Right cardiac atrium (tissue), 5 donors: ENCODE measurements around the gene FAM174B. TPM values are rescaled to one million over a fixed set of nuclear protein-coding genes. Genes with fewer than 3 reads are reported as not detected.
"Not testable (repeated sequence)": the region's sequence is repeated elsewhere in the genome, so short reads cannot be mapped to it uniquely, and the experiment has no call there.

ENCODE experiments used
- ATAC-seq, 2 donors: fragments of 200-7000 bp; cut with Tn5 transposase; one replicate each; pipeline versions ENCODE4 v1.8.0 to v1.9.1; 2020; ENCODE audit warnings: moderate library complexity in 2 of 2, mild to moderate bottlenecking in 1 of 2
- DNase-seq, 3 donors: peaks; one replicate each; pipeline ENCODE4 v3.0.0-alpha.2; 2020
- H3K27ac ChIP-seq: one replicate; pipeline ENCODE4 v1.5.1; 2013; ENCODE audit warnings: mild to moderate bottlenecking, low read length, control low read depth, moderate library complexity
- H3K27me3 ChIP-seq: one replicate; pipeline ENCODE4 v1.6.1; 2013; ENCODE audit not compliant: control insufficient read depth, insufficient read depth
- H3K4me1 ChIP-seq: one replicate; pipeline ENCODE4 v1.6.1; 2013; ENCODE audit warnings: low read length; ENCODE audit not compliant: control insufficient read depth, insufficient read depth
- H3K4me3 ChIP-seq: one replicate; pipeline ENCODE4 v1.5.1; 2013; ENCODE audit warnings: low read length, control low read depth
- H3K9me3 ChIP-seq: one replicate; pipeline ENCODE4 v1.6.1; 2013; ENCODE audit warnings: low read length; ENCODE audit not compliant: control insufficient read depth
- WGBS: extraction: QIAGEN DNeasy Blood & Tissue Kit; methylation state at CpG from one replicate; pipeline ENCODE4 v1.1.7; 2013; 5-methylcytosine and 5-hydroxymethylcytosine counted together
- intact Hi-C, 4 donors: fragments of 100-400 bp; cut with DNase I; formaldehyde crosslinking; loops; one replicate each; pipeline versions ENCODE4 v1.11.0 to v1.14.0; 2022 to 2023
- polyA plus RNA-seq: library from polyadenylated mRNA; stranded (reverse); fragments of 200-250 nt; gene quantifications from one replicate; pipeline ENCODE4 v1.2.3, GENCODE V29; 2013
- total RNA-seq, 4 donors: library from RNA; stranded (reverse); fragmentation: NEBNext Ultra II Directional; extraction: Animal tissue kit (Norgen Biotek cat#: 25700); gene quantifications; one replicate each; pipeline ENCODE4 v1.2.1, GENCODE V29; 2021
- donor health status: healthy with polysubstance abuse.
- donor health status: DM: no; HTN: yes; CAD: no.
- donor health status: DM: no; HTN: no; CAD: no.
- donor health status: DM: no; HTN: yes; CAD: no; lungs with severe emphysema.
- donor health status: DM: yes; HTN: yes; CAD: no.

FAM174B gene
- total and polyA plus RNA-seq, 5 donors: 6.7 to 13.2 (median 9.5) TPM

GRCh38 chr15:92614791-92615785 lies 40.5 kb downstream of the FAM174B start:
- intact Hi-C loops: loop anchor here in 1 of 4 donors (10.0 kb wide), 1 partner anchor 100 kb away; no protein-coding TSS in a partner anchor
- Histone ChIP-seq H3K4me3 (no peak overlapping the region), H3K27ac (no peak overlapping the region), H3K4me1 (peaks cover 10% of the 10 kb centered on the region), H3K27me3 (no peaks in the 10 kb centered on the region), H3K9me3 (no peaks in the 10 kb centered on the region)
- no peak for ATAC-seq
- DNase-seq: no peak
- 95% methylated on average over 18 of the region's 18 CpGs for WGBS

- DNase-seq (no peak), ATAC-seq (no peak)
- 85% methylated on average over 4 of the region's 4 CpGs for WGBS
- H3K4me3 ChIP-seq: no peak overlapping the region
- no peaks in the 10 kb centered on the region for H3K27me3 ChIP-seq
- no peak overlapping the region for H3K27ac ChIP-seq
- peaks cover 10% of the 10 kb centered on the region for H3K4me1 ChIP-seq
- H3K9me3 ChIP-seq: no peaks in the 10 kb centered on the region
- intact Hi-C loops: loop anchor here in 1 of 4 donors (10.0 kb wide), 1 partner anchor 100 kb away; no protein-coding TSS in a partner anchor
Measured at GRCh38 chr15:92614301-92614700, 41.3 kb downstream of the FAM174B start.

- Histone ChIP-seq H3K9me3 (no peaks in the 10 kb centered on the region), H3K4me1 (peaks cover 7% of the 10 kb centered on the region), H3K27ac (no peak overlapping the region), H3K4me3 (no peak overlapping the region), H3K27me3 (no peaks in the 10 kb centered on the region)
- DNase-seq: no peak
- no peak for ATAC-seq
- intact Hi-C loops: loop anchor here in 1 of 4 donors (10.0 kb wide), 1 partner anchor 101 kb away; no protein-coding TSS in a partner anchor
- WGBS: 88% methylated on average over 7 of the region's 7 CpGs
Measured at GRCh38 chr15:92613841-92614240, 41.7 kb downstream of the FAM174B start.

- H3K27me3 ChIP-seq: no peaks in the 10 kb centered on the region
- intact Hi-C loops: loop anchor here in 1 of 4 donors (10.0 kb wide), 1 partner anchor 102 kb away; no protein-coding TSS in a partner anchor
- DNase-seq: no peak
- no peak overlapping the region for H3K4me3 ChIP-seq
- WGBS: 97% methylated on average over 4 of the region's 4 CpGs
- ATAC-seq: no peak
- peaks cover 5% of the 10 kb centered on the region for H3K4me1 ChIP-seq
- no peak overlapping the region for H3K27ac ChIP-seq
- H3K9me3 ChIP-seq: no peaks in the 10 kb centered on the region
Measured at GRCh38 chr15:92612891-92613290, 42.7 kb downstream of the FAM174B start.

- intact Hi-C loops: loop anchor here in 1 of 4 donors (10.0 kb wide), 1 partner anchor 103 kb away; no protein-coding TSS in a partner anchor
- DNase-seq (no peak), ATAC-seq (no peak)
- Histone ChIP-seq H3K4me3 (no peak overlapping the region), H3K27me3 (no peaks in the 10 kb centered on the region), H3K27ac (no peak overlapping the region), H3K4me1 (peaks cover 2% of the 10 kb centered on the region), H3K9me3 (no peaks in the 10 kb centered on the region)
- WGBS: 75% methylated on average over 7 of the region's 7 CpGs
Measured at GRCh38 chr15:92611995-92612745, 43.4 kb downstream of the FAM174B start.

- ATAC-seq: no peak
- no peak for DNase-seq
- Histone ChIP-seq H3K27ac (no peak overlapping the region), H3K4me3 (no peak overlapping the region), H3K27me3 (no peaks in the 10 kb centered on the region), H3K9me3 (no peaks in the 10 kb centered on the region), H3K4me1 (no peaks in the 10 kb centered on the region)
- intact Hi-C loops: loop anchor here in 1 of 4 donors (10.0 kb wide), 1 partner anchor 104 kb away; no protein-coding TSS in a partner anchor
Measured at GRCh38 chr15:92611150-92611549, 44.4 kb downstream of the FAM174B start.

GRCh38 chr15:92610101-92610520 lies 45.5 kb downstream of the FAM174B start:
- Histone ChIP-seq H3K27ac (no peak overlapping the region), H3K4me3 (no peak overlapping the region), H3K9me3 (no peaks in the 10 kb centered on the region), H3K27me3 (no peaks in the 10 kb centered on the region), H3K4me1 (no peaks in the 10 kb centered on the region)
- intact Hi-C loops: loop anchor here in 1 of 4 donors (10.0 kb wide), 1 partner anchor 105 kb away; no protein-coding TSS in a partner anchor
- no peak for DNase-seq
- ATAC-seq: no peak
- WGBS: 91% methylated on average over 9 of the region's 9 CpGs

GRCh38 chr15:92608866-92609700 lies 46.5 kb downstream of the FAM174B start:
- Histone ChIP-seq H3K4me1 (no peaks in the 10 kb centered on the region), H3K4me3 (no peak overlapping the region), H3K9me3 (no peaks in the 10 kb centered on the region), H3K27ac (no peak overlapping the region), H3K27me3 (no peaks in the 10 kb centered on the region)
- no peak for ATAC-seq
- 87% methylated on average over 20 of the region's 20 CpGs for WGBS
- intact Hi-C loops: no loop called here
- no peak for DNase-seq

GRCh38 chr15:92606836-92607150 lies 48.8 kb downstream of the FAM174B start:
- H3K27ac ChIP-seq, DNase-seq, H3K4me3 ChIP-seq, H3K9me3 ChIP-seq, intact Hi-C loops, H3K27me3 ChIP-seq, H3K4me1 ChIP-seq, ATAC-seq: not testable (repeated sequence)
- WGBS: 90% methylated on average over 11 of the region's 15 CpGs

GRCh38 chr15:92606126-92606835 lies 49.3 kb downstream of the FAM174B start:
- no peaks in the 10 kb centered on the region for H3K9me3 ChIP-seq
- H3K4me3 ChIP-seq: no peak overlapping the region
- no peaks in the 10 kb centered on the region for H3K27me3 ChIP-seq
- ATAC-seq (no peak), DNase-seq (no peak)
- 87% methylated on average over 9 of the region's 9 CpGs for WGBS
- no peak overlapping the region for H3K27ac ChIP-seq
- intact Hi-C loops: no loop called here
- no peaks in the 10 kb centered on the region for H3K4me1 ChIP-seq
